Mesodermal cell (in vitro differentiated cells): ENCODE data around the gene ZNF248.
"Not testable (repeated sequence)": the region's sequence is repeated elsewhere in the genome, so short reads cannot be mapped to it uniquely, and the experiment has no call there.

Experiments
- H3K27ac ChIP-seq: 2 replicates; pipeline ENCODE4 v1.7.0; 2013; ENCODE audit warnings: mild to moderate bottlenecking, low read depth, low read length, moderate library complexity; ENCODE audit not compliant: severe bottlenecking
- H3K36me3 ChIP-seq: 2 replicates; pipeline ENCODE4 v1.7.1; 2013; ENCODE audit warnings: mild to moderate bottlenecking, low read length, moderate library complexity; ENCODE audit not compliant: control insufficient read depth, insufficient read depth
- H3K4me1 ChIP-seq: one replicate; pipeline ENCODE4 v1.7.1; 2013; ENCODE audit warnings: mild to moderate bottlenecking, low read length; ENCODE audit not compliant: insufficient read depth, control insufficient read depth, poor library complexity, severe bottlenecking
- H3K4me3 ChIP-seq: 2 replicates; pipeline ENCODE4 v1.7.0; 2013; ENCODE audit warnings: low read length, control low read depth, mild to moderate bottlenecking; ENCODE audit not compliant: insufficient read depth, poor library complexity, severe bottlenecking; ENCODE audit errors: extremely low read depth
- H3K9me3 ChIP-seq: 2 replicates; pipeline ENCODE4 v1.7.1; 2013; ENCODE audit warnings: mild to moderate bottlenecking, low read length, moderate library complexity; ENCODE audit not compliant: control insufficient read depth
- WGBS, 2 experiments: methylation state at CpG; one replicate each; pipeline ENCODE4 v1.1.5; 2013; ENCODE audit warnings: missing lambda C conversion rate in 2 of 2; ENCODE audit not compliant: insufficient coverage in 2 of 2; 5-methylcytosine and 5-hydroxymethylcytosine counted together

Gene ZNF248

GRCh38 chr10:37865957-37866803 is 8.8 kb upstream of the ZNF248 start:
- Histone ChIP-seq H3K9me3 (peaks cover 11% of the 10 kb centered on the region), H3K4me1 (no peaks in the 10 kb centered on the region), H3K36me3 (no peaks in the 10 kb centered on the region), H3K27ac (no peak overlapping the region), H3K4me3 (no peak overlapping the region)
- 64 to 68% methylated on average over 2 to 5 of the region's 9 CpGs for WGBS, 2 experiments

DNA sequence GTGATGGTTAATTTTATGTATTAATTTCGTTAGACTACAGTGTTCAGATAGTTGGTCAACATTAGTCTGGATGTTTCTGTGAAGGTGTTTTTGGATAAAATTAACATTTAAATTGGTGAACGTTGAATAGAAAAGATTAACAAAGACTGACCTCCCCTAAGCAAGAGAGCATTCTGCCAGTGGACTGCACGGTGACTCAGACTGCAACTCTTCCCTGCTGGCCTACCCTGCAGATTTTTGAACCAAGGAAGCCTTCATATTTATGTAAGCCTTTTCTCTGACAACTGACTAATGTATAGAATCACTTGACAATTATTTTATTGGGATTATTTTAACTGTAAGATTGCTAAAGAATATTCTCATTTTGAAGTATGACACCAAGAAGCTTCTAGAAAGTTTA is 7.9 kb upstream of the ZNF248 start:
- Histone ChIP-seq H3K4me1 (no peaks in the 10 kb centered on the region), H3K4me3 (no peak overlapping the region), H3K36me3 (no peaks in the 10 kb centered on the region), H3K9me3 (peaks cover 19% of the 10 kb centered on the region), H3K27ac (no peak overlapping the region)
- 44 to 56% methylated on average over 2 of the region's 3 CpGs for WGBS, 2 experiments

- H3K9me3 ChIP-seq: peaks cover 13% of the 10 kb centered on the region
- H3K27ac ChIP-seq: no peak overlapping the region
- H3K4me3 ChIP-seq: no peak overlapping the region
- WGBS, 2 experiments: 60 to 75% methylated on average over 1 of the region's 2 CpGs
- no peaks in the 10 kb centered on the region for H3K4me1 ChIP-seq
- H3K36me3 ChIP-seq: no peaks in the 10 kb centered on the region
These were observed 3.2 kb upstream of the ZNF248 start for GRCh38 chr10:37860494-37861190.

DNA sequence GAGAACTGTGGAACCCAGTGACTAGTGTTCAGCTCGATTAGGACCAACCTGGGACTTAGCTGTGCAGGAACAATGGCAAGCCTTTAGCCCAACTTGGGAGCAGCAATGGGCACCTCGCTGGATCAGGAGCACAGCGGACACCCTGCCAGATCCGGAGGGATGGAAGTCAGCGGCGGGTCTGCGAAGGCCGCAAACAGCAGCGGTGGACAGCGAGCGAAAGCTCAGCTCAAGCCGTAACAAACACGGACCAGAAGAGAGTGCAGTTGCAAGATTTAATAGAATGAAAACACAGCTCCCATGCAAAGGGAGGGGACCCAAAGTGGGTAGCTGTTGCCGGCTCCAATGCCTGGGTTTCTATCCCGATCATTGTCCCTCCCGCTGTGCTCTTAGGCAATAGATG is 1.9 kb upstream of the ZNF248 start:
- H3K9me3 ChIP-seq: peaks cover 13% of the 10 kb centered on the region
- H3K27ac ChIP-seq, H3K4me1 ChIP-seq, H3K36me3 ChIP-seq, H3K4me3 ChIP-seq: not testable (repeated sequence)
- WGBS, 2 experiments: 92 to 94% methylated on average over 6 to 12 of the region's 16 CpGs

DNA sequence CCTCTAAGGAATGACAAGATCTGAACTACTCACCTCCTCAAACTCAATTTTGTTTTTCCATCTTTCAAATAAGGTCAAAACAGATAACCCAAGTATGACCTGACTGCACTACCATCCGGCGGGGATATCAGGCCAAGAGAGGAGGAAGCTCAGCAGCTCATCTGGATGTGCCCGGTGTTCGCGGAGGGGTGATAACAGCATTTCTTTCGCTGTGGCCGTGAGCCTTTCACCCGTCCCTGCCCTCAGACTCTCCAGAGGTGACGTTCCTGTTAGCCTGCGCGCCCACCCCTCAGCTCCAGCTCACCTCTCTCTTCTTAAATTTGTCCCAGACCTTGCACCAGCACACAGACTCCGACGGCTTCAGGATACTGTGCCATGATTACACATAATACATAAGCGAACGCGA is 526 bp downstream of the ZNF248 start:
- WGBS, 2 experiments: 6 to 10% methylated on average over 11 to 12 of the region's 16 CpGs
- H3K4me3 ChIP-seq: peak overlapping the region; percentile 75
- H3K27ac ChIP-seq: peak overlapping the region; percentile 99
- H3K9me3 ChIP-seq: peaks cover 10% of the 10 kb centered on the region
- no peaks in the 10 kb centered on the region for H3K4me1 ChIP-seq
- H3K36me3 ChIP-seq: peaks cover 14% of the 10 kb centered on the region

GRCh38 chr10:37855636-37856035 is 1.8 kb downstream of the ZNF248 start:
- Histone ChIP-seq H3K4me1 (no peaks in the 10 kb centered on the region), H3K4me3 (no peak overlapping the region), H3K9me3 (peaks cover 6% of the 10 kb centered on the region), H3K36me3 (peaks cover 17% of the 10 kb centered on the region), H3K27ac (no peak overlapping the region)
- WGBS, 2 experiments: 75 to 83% methylated on average over 2 of the region's 4 CpGs

DNA sequence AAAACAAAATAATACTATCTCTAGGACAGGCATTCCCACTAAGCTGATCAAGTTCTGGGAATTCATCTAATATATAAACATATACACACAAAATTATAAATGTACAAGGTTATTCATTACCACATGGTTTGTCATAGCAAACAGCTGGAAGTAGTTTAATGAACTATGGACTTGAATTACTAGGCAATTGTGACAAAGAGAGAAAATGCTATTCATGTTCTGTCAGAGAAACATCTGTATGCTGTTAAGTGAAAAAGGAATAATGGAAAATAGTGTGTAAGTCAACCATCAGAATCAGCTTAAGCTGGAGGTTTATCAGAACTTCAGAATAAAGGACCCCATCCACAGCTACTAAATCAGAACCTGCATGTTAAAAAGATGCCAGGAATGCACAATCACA is 2.8 kb downstream of the ZNF248 start:
- no peak overlapping the region for H3K4me3 ChIP-seq
- no peaks in the 10 kb centered on the region for H3K4me1 ChIP-seq
- H3K27ac ChIP-seq: no peak overlapping the region
- H3K36me3 ChIP-seq: peaks cover 17% of the 10 kb centered on the region
- H3K9me3 ChIP-seq: no peaks in the 10 kb centered on the region

- 94% methylated on average over 2 of the region's 2 CpGs; no CpG with 5 or more reads in 1 of the 2 experiments for WGBS, 2 experiments
- Histone ChIP-seq H3K4me1 (no peaks in the 10 kb centered on the region), H3K27ac (no peak overlapping the region), H3K9me3 (peaks cover 10% of the 10 kb centered on the region), H3K4me3 (no peak overlapping the region), H3K36me3 (peaks cover 30% of the 10 kb centered on the region)
These were observed 12.8 kb downstream of the ZNF248 start for GRCh38 chr10:37844644-37845043.

- Histone ChIP-seq H3K4me3 (no peak overlapping the region), H3K27ac (no peak overlapping the region), H3K4me1 (no peaks in the 10 kb centered on the region), H3K9me3 (peaks cover 15% of the 10 kb centered on the region), H3K36me3 (peaks cover 55% of the 10 kb centered on the region)
- 66 to 80% methylated on average over 2 of the region's 2 CpGs for WGBS, 2 experiments
These were observed 18.2 kb downstream of the ZNF248 start for GRCh38 chr10:37839243-37839642.

DNA sequence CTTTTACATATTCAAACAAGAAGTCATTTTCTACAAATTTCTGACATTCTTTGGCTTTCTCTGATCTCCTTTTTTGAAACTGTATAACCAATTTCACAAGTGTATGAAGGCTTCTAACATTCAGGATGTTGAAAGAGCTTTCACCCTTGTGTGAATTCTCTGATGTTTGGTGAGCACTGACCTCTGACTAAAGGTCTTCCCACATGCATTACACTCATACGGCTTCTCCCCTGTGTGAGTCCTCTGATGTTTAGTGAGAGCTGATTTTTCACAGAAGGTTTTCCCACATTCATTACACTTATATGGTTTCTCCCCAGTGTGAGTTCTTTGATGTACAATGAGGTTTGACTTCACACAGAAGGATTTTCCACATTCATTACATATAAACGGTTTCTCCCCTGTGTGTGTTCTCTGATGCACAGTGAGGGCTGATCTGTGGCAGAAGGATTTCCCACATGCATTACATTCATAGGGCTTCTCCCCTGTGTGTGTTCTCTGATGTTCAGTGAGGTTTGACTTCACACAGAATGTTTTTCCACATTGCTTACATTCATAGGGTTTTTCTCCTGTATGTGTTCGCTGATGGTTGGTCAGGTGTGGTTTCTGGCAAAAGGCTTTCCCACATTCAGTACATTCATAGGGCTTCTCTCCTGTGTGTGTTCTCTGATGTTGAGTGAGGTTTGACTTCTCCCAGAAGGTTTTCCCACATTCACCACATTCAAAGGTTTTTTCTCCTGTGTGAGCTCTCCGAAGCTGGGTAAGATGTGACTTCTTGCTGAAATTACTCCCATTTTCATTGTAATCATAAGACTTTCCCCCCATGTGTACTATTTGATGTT is 25.7 kb downstream of the ZNF248 start:
- H3K4me1 ChIP-seq: no peaks in the 10 kb centered on the region
- WGBS, 2 experiments: no CpG with 5 or more reads among the region's 4 CpGs
- H3K9me3 ChIP-seq: peaks cover 51% of the 10 kb centered on the region
- H3K36me3 ChIP-seq: peaks cover 78% of the 10 kb centered on the region
- H3K27ac ChIP-seq: no peak overlapping the region
- H3K4me3 ChIP-seq: no peak overlapping the region
